HEK293 (cell line): ENCODE measurements around the gene FILIP1.

Experiments
- CTCF ChIA-PET: fragments of 350-600 bp; formaldehyde crosslinking; extraction: SDS; loops from one replicate; lab custom pipeline; 2021; ENCODE audit warnings: antibody characterized with exemption; lab: Yijun Ruan, JAX
- POLR2A ChIA-PET: fragments of 300-600 bp; formaldehyde crosslinking; extraction: SDS; loops from one replicate; lab custom pipeline; 2020; ENCODE audit warnings: antibody characterized with exemption, inconsistent platforms; lab: Yijun Ruan, JAX
- H3K27ac ChIP-seq: fragments of 200-500 bp; sonication (Bioruptor generic); 2 replicates; pipeline ENCODE4 v1.5.1; 2014; ENCODE audit warnings: low read depth, low read length, control low read depth, inconsistent platforms; ENCODE audit errors: extremely low read depth
- H3K36me3 ChIP-seq, 2 experiments: fragments of 200-500 bp in 1 of 2; sonication (Bioruptor generic) in 1 of 2; 1 replicate in 1 of 2; 2 replicates in 1 of 2; pipeline ENCODE4 v1.5.1; 2014 to 2017; ENCODE audit warnings: inconsistent platforms in 2 of 2, low read length in 2 of 2; ENCODE audit not compliant: control insufficient read depth in 2 of 2, insufficient read depth in 1 of 2
- H3K4me1 ChIP-seq: fragments of 200-500 bp; sonication (Bioruptor generic); 2 replicates; pipeline ENCODE4 v1.5.1; 2014; ENCODE audit warnings: mild to moderate bottlenecking, low read length, inconsistent platforms; ENCODE audit not compliant: control insufficient read depth, insufficient read depth
- H3K4me3 ChIP-seq: 2 replicates; pipeline ENCODE4 v1.5.1; 2011; ENCODE audit warnings: low read depth, mild to moderate bottlenecking, control low read depth, low read length, moderate library complexity
- H3K9me3 ChIP-seq: fragments of 200-500 bp; sonication (Bioruptor generic); 2 replicates; pipeline ENCODE4 v1.5.1; 2014; ENCODE audit warnings: low read depth, low read length, inconsistent platforms; ENCODE audit not compliant: control insufficient read depth, insufficient read depth
- GFI1B ChIP-seq: fragments of 450-650 bp; formaldehyde crosslinking; IDR thresholded peaks from 2 replicates; pipeline ENCODE4 v1.5.1; 2016; ENCODE audit warnings: missing biosample characterization, missing genetic modification characterization
- HOXA7 ChIP-seq: sonication (generic); formaldehyde crosslinking; IDR thresholded peaks from 2 replicates; pipeline ENCODE4 v1.8.1; 2022; ENCODE audit warnings: missing genetic modification reagents, borderline replicate concordance
- KLF10 ChIP-seq: fragments of 450-650 bp; IDR thresholded peaks from 2 replicates; pipeline ENCODE4 v1.5.1; 2018; ENCODE audit warnings: missing biosample characterization, mild to moderate bottlenecking, missing genetic modification characterization
- REPIN1 ChIP-seq: fragments of 450-650 bp; formaldehyde crosslinking; IDR thresholded peaks from 2 replicates; pipeline ENCODE4 v1.5.1; 2017; ENCODE audit warnings: missing biosample characterization, missing genetic modification characterization, low read depth
- SP2 ChIP-seq: fragments of 450-650 bp; formaldehyde crosslinking; IDR thresholded peaks from 2 replicates; pipeline ENCODE4 v1.5.1; 2016; ENCODE audit warnings: missing biosample characterization, missing genetic modification characterization
- WT1 ChIP-seq: fragments of 450-650 bp; formaldehyde crosslinking; IDR thresholded peaks from 2 replicates; pipeline ENCODE4 v1.5.1; 2016; ENCODE audit warnings: missing biosample characterization, missing genetic modification characterization
- ZBTB8A ChIP-seq: fragments of 450-650 bp; formaldehyde crosslinking; IDR thresholded peaks from 2 replicates; pipeline ENCODE4 v1.5.1; 2016; ENCODE audit warnings: missing biosample characterization, missing genetic modification characterization
- ZFP3 ChIP-seq: fragments of 450-650 bp; formaldehyde crosslinking; IDR thresholded peaks from 2 replicates; pipeline ENCODE4 v1.5.1; 2016; ENCODE audit warnings: low read depth, missing biosample characterization, missing genetic modification characterization
- ZFP69B ChIP-seq: fragments of 450-650 bp; formaldehyde crosslinking; IDR thresholded peaks from 2 replicates; pipeline ENCODE4 v1.5.1; 2016; ENCODE audit warnings: missing biosample characterization, missing genetic modification characterization
- ZNF155 ChIP-seq: fragments of 450-650 bp; formaldehyde crosslinking; IDR thresholded peaks from 2 replicates; pipeline ENCODE4 v1.5.1; 2016; ENCODE audit warnings: missing biosample characterization, missing genetic modification characterization
- ZNF211 ChIP-seq: fragments of 450-650 bp; formaldehyde crosslinking; IDR thresholded peaks from 2 replicates; pipeline ENCODE4 v1.5.1; 2016; ENCODE audit warnings: low read depth, missing biosample characterization, missing genetic modification characterization
- ZNF23 ChIP-seq: fragments of 450-650 bp; formaldehyde crosslinking; IDR thresholded peaks from 2 replicates; pipeline ENCODE4 v1.5.1; 2016; ENCODE audit warnings: missing biosample characterization, missing genetic modification characterization, borderline replicate concordance
- ZNF350 ChIP-seq: fragments of 450-650 bp; formaldehyde crosslinking; IDR thresholded peaks from 2 replicates; pipeline ENCODE4 v1.5.0; 2017; ENCODE audit warnings: missing biosample characterization, mild to moderate bottlenecking, missing genetic modification characterization
- ZNF501 ChIP-seq: fragments of 450-650 bp; formaldehyde crosslinking; IDR thresholded peaks from 2 replicates; pipeline ENCODE4 v1.5.1; 2016; ENCODE audit warnings: missing biosample characterization, missing genetic modification characterization
- ZNF626 ChIP-seq: fragments of 450-650 bp; sonication (Bioruptor Pico); formaldehyde crosslinking; IDR thresholded peaks from 2 replicates; pipeline ENCODE4 v1.5.1; 2018; ENCODE audit warnings: missing biosample characterization, missing genetic modification characterization, inconsistent platforms
- ZNF670 ChIP-seq: fragments of 450-650 bp; formaldehyde crosslinking; IDR thresholded peaks from 2 replicates; pipeline ENCODE4 v1.5.1; 2016; ENCODE audit warnings: missing biosample characterization, missing genetic modification characterization, low read depth
- TF ChIP-seq, protein P1 (sequence below): fragments of 450-650 bp; formaldehyde crosslinking; IDR thresholded peaks from 2 replicates; pipeline ENCODE4 v1.5.1; 2017; ENCODE audit warnings: missing biosample characterization, missing genetic modification characterization
- TF ChIP-seq, protein P2 (sequence below): fragments of 450-650 bp; formaldehyde crosslinking; IDR thresholded peaks from 2 replicates; pipeline ENCODE4 v1.5.1; 2016; ENCODE audit warnings: missing biosample characterization, missing genetic modification characterization, borderline replicate concordance
- TF ChIP-seq, protein P3 (sequence below): fragments of 450-650 bp; formaldehyde crosslinking; optimal IDR thresholded peaks from 2 replicates; pipeline ENCODE3; 2016; ENCODE audit warnings: missing biosample characterization, mild to moderate bottlenecking, missing genetic modification characterization

The FILIP1 gene

DNA sequence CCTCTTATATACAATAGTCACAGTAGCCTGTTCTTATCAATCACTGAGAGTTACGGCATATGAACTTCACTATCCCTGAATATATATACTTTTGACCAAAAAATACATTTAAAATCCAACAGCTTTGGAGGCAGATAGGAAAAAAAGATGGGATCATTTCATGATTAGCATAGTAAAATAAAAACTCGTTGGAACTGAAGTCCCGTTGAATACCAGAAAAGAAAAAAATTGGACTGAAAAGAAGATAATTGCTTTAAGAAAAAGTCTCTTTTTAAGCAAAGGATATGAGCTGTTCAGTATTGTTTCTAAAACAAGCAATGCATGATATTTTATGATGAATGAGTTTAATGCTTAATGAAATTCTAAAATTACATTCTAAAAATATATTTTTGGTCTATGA is 4.4 kb upstream of the FILIP1 start:
- Histone ChIP-seq H3K4me1 (0 out of 2 replicates have a peak, but pooled peaks cover 3% of the 10 kb centered on the region), H3K36me3 (no peaks in the 10 kb centered on the region), H3K9me3 (no peaks in the 10 kb centered on the region), H3K27ac (no peak overlapping the region), H3K4me3 (no peak overlapping the region)
- TF ChIP-seq, protein P1, sequence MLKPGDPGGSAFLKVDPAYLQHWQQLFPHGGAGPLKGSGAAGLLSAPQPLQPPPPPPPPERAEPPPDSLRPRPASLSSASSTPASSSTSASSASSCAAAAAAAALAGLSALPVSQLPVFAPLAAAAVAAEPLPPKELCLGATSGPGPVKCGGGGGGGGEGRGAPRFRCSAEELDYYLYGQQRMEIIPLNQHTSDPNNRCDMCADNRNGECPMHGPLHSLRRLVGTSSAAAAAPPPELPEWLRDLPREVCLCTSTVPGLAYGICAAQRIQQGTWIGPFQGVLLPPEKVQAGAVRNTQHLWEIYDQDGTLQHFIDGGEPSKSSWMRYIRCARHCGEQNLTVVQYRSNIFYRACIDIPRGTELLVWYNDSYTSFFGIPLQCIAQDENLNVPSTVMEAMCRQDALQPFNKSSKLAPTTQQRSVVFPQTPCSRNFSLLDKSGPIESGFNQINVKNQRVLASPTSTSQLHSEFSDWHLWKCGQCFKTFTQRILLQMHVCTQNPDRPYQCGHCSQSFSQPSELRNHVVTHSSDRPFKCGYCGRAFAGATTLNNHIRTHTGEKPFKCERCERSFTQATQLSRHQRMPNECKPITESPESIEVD (tag by site-specific recombination) = 0 out of 2 replicates have a peak, but pooled peaks have one; percentile 6
- TF ChIP-seq ZNF155 = no peak
- ChIA-PET POLR2A (no interaction called here), CTCF (interaction anchor here (0.6 kb wide), 1 partner anchor 133 kb away, joined by 3 read pairs; no protein-coding TSS in a partner anchor)

DNA sequence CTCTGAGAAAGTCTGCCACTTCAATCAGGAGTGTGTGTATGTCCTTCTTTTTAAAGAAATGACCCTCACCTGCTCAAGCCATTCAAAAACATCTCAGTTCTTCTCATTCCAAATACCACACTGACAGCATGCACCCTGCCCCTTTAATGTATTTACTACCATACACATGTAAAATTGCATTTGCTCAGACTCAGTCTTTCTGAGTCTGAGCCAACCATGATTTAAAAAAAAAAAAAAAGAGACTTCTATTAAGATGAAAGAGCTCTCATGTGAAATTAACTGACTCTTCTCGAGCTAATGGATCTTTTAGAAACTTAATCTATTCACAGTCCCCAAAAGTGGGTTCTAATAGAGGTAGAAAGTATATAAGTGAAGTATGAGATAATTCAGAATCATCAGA is 1.4 kb upstream of the FILIP1 start:
- POLR2A ChIA-PET = interaction anchor here (1.2 kb wide), 1 partner anchor 29 kb away, joined by 4 read pairs; no protein-coding TSS in a partner anchor
- no peak overlapping the region for H3K4me3 ChIP-seq
- CTCF ChIA-PET = interaction anchor here (0.6 to 0.9 kb wide), 4 partner anchors 25 to 90 kb away, joined by 3 to 5 read pairs (median 4); no protein-coding TSS in a partner anchor
- H3K36me3 ChIP-seq = no peaks in the 10 kb centered on the region
- TF ChIP-seq ZNF670 (tag by site-specific recombination) (no peak), ZBTB8A (tag by site-specific recombination) (no peak), KLF10 (tag by site-specific recombination) (no peak), ZNF626 (tag by site-specific recombination) (no peak), ZFP69B (tag by site-specific recombination) (no peak), ZNF211 (no peak)
- H3K9me3 ChIP-seq = no peaks in the 10 kb centered on the region
- H3K27ac ChIP-seq = no peak overlapping the region
- peaks cover 8% of the 10 kb centered on the region; the same call in 1 of the 2 replicates for H3K4me1 ChIP-seq

DNA sequence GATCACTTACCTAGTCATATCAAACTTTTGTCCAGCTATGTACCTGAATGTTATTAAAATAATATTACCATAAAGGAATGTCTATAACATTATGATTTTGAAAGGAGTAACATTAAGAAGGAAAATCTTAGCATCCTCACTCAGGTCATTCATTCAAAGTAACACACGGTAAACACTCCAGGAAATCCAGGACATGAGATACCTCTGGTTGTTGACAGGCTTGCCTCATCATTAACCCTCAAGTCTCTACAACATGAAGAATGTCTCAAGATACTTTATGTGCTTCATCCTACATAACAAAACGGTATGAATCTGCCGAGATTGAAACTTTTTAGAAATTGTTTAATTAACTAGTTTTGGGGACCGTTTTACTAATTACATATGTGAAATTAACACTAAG is 690 bp upstream of the FILIP1 start:
- H3K4me1 ChIP-seq = peaks cover 11% of the 10 kb centered on the region; the same call in 1 of the 2 replicates
- ChIA-PET CTCF (interaction anchor here (0.7 to 1.2 kb wide), 2 partner anchors 187 to 288 kb away, joined by 3 to 4 read pairs; partner anchors contain the start of gene COL12A1), POLR2A (interaction anchor here (0.5 to 1.7 kb wide), 6 partner anchors 30 to 112 kb away, joined by 3 to 5 read pairs (median 4); partner anchors contain the start of gene SENP6)
- no peak overlapping the region for H3K4me3 ChIP-seq
- H3K27ac ChIP-seq = no peak overlapping the region
- H3K9me3 ChIP-seq = no peaks in the 10 kb centered on the region
- no peaks in the 10 kb centered on the region for H3K36me3 ChIP-seq
- no peak for TF ChIP-seq WT1 (tag by site-specific recombination)
- TF ChIP-seq ZNF350 (tag by site-specific recombination) = no peak
- TF ChIP-seq, protein P2, sequence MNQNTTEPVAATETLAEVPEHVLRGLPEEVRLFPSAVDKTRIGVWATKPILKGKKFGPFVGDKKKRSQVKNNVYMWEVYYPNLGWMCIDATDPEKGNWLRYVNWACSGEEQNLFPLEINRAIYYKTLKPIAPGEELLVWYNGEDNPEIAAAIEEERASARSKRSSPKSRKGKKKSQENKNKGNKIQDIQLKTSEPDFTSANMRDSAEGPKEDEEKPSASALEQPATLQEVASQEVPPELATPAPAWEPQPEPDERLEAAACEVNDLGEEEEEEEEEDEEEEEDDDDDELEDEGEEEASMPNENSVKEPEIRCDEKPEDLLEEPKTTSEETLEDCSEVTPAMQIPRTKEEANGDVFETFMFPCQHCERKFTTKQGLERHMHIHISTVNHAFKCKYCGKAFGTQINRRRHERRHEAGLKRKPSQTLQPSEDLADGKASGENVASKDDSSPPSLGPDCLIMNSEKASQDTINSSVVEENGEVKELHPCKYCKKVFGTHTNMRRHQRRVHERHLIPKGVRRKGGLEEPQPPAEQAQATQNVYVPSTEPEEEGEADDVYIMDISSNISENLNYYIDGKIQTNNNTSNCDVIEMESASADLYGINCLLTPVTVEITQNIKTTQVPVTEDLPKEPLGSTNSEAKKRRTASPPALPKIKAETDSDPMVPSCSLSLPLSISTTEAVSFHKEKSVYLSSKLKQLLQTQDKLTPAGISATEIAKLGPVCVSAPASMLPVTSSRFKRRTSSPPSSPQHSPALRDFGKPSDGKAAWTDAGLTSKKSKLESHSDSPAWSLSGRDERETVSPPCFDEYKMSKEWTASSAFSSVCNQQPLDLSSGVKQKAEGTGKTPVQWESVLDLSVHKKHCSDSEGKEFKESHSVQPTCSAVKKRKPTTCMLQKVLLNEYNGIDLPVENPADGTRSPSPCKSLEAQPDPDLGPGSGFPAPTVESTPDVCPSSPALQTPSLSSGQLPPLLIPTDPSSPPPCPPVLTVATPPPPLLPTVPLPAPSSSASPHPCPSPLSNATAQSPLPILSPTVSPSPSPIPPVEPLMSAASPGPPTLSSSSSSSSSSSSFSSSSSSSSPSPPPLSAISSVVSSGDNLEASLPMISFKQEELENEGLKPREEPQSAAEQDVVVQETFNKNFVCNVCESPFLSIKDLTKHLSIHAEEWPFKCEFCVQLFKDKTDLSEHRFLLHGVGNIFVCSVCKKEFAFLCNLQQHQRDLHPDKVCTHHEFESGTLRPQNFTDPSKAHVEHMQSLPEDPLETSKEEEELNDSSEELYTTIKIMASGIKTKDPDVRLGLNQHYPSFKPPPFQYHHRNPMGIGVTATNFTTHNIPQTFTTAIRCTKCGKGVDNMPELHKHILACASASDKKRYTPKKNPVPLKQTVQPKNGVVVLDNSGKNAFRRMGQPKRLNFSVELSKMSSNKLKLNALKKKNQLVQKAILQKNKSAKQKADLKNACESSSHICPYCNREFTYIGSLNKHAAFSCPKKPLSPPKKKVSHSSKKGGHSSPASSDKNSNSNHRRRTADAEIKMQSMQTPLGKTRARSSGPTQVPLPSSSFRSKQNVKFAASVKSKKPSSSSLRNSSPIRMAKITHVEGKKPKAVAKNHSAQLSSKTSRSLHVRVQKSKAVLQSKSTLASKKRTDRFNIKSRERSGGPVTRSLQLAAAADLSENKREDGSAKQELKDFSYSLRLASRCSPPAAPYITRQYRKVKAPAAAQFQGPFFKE (tag by site-specific recombination) = no peak
- no peak for TF ChIP-seq ZNF23
- TF ChIP-seq ZNF501 (tag by site-specific recombination) = no peak
- TF ChIP-seq ZFP3 = no peak
- TF ChIP-seq, protein P3, sequence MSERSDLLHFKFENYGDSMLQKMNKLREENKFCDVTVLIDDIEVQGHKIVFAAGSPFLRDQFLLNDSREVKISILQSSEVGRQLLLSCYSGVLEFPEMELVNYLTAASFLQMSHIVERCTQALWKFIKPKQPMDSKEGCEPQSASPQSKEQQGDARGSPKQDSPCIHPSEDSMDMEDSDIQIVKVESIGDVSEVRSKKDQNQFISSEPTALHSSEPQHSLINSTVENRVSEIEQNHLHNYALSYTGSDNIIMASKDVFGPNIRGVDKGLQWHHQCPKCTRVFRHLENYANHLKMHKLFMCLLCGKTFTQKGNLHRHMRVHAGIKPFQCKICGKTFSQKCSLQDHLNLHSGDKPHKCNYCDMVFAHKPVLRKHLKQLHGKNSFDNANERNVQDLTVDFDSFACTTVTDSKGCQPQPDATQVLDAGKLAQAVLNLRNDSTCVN = no peak
- TF ChIP-seq GFI1B = no peak
- TF ChIP-seq REPIN1 = no peak
- TF ChIP-seq SP2 (tag by site-specific recombination) = no peak
- no peak for TF ChIP-seq HOXA7 (CRISPR knock-in tag)
